DMS53 (cell line): ENCODE data around the gene RBMY1E.
"Not testable (repeated sequence)": the region's sequence is repeated elsewhere in the genome, so short reads cannot be mapped to it uniquely, and the experiment has no call there.

Experiments used
- DNase-seq: peaks from one replicate; lab custom pipeline; 2025; lab: John Stamatoyannopoulos, UW

RBMY1E gene

DNA sequence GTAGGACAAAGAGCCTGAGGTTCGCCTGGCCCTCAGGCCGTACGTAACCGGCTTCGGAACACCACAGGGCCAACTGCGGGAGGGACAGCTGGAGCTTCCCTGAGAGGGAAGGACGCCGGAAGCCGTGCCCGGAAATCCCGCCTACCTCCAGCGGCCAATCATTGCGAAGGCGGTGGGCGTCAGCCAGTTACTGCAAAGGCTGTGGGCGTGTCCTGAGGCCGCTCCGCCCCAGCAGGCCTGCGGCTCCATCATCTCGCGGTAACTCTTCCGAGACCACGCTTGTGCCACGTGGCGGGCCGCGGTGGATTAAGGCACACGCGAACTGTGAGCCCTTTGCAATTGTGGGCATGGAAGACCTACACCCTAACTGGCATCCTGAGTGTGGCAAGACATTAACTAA is at the start of gene RBMY1E:
Gene RBMY1E, minus strand, starts transcription at position 101 of the 400 bp plus-strand sequence. CDS start 1,978 bp downstream, outside the sequence.
- DNase-seq: not testable (repeated sequence)

GRCh38 chrY:21894426-21894825 is 23.4 kb downstream of the RBMY1E start, which contains the start of gene RBMY1D:
RBMY1D (minus strand) TSS chrY:21894526; CDS start chrY:21892513, 2,013 bp downstream.
- not testable (repeated sequence) for DNase-seq

GRCh38 chrY:21869407-21870076 is 48.3 kb downstream of the RBMY1E start:
- DNase-seq: not testable (repeated sequence)
